ENCODE results near the gene ARL15.

- TF ChIP-seq EZH2phosphoT487 (IDR thresholded peaks at IDR 0.05; ENCODE audit: insufficient read depth, low read depth), result no peak
- no peak for TF ChIP-seq EZH2 (IDR thresholded peaks at IDR 0.05; ENCODE audit: insufficient read depth, poor library complexity, severe bottlenecking)
These were observed 408.0 kb downstream of the ARL15 start for GRCh38 chr5:53902296-53902907.
